GM18505 (cell line): ENCODE measurements around the gene SPINT1.

ENCODE experiments used
- ATAC-seq: cut with Tn5 transposase; IDR thresholded peaks from one replicate; pipeline ENCODE4 v1.9.1; 2021; ENCODE audit not compliant: unreplicated experiment
- POLR2A ChIP-seq: IDR thresholded peaks from 4 replicates; pipeline ENCODE4 v1.6.1; 2011; ENCODE audit warnings: borderline replicate concordance; ENCODE audit not compliant: insufficient read depth, insufficient read length; ENCODE audit errors: extremely low read depth

The SPINT1 gene

GRCh38 chr15:40843885-40844695, at the start of gene SPINT1:
Gene SPINT1, plus strand, starts transcription at chr15:40844048. Its CDS starts 507 bp downstream, at chr15:40844555.
- ATAC-seq: no peak
- peak; percentile 16 for TF ChIP-seq POLR2A

GRCh38 chr15:40796041-40796440, 47.8 kb upstream of the SPINT1 start:
- TF ChIP-seq POLR2A: no peak
- ATAC-seq: no peak

- no peak for ATAC-seq
- TF ChIP-seq POLR2A: no peak
These were observed 47.3 kb upstream of the SPINT1 start for GRCh38 chr15:40796512-40796911.

- ATAC-seq: no peak
- TF ChIP-seq POLR2A: no peak
These were observed 44.3 kb upstream of the SPINT1 start for GRCh38 chr15:40799523-40799922.

GRCh38 chr15:40803076-40803475, 40.8 kb upstream of the SPINT1 start:
- no peak for TF ChIP-seq POLR2A
- no peak for ATAC-seq

- ATAC-seq: no peak
- TF ChIP-seq POLR2A: no peak
These were observed 40.2 kb upstream of the SPINT1 start for GRCh38 chr15:40803688-40804087.

- no peak for TF ChIP-seq POLR2A
- ATAC-seq: no peak
These were observed 37.2 kb upstream of the SPINT1 start for GRCh38 chr15:40806672-40807027.

GRCh38 chr15:40807028-40807887, 36.6 kb upstream of the SPINT1 start, which contains the start of the genes DNAJC17 and ZFYVE19:
Gene DNAJC17, minus strand, starts transcription at chr15:40807473. Its CDS starts 27 bp downstream, at chr15:40807446.
Gene ZFYVE19, plus strand, starts transcription at chr15:40807089. Its CDS starts 501 bp downstream, at chr15:40807590.
- peak; percentile 90 for ATAC-seq
- TF ChIP-seq POLR2A: peak; percentile 92

GRCh38 chr15:40807888-40808461, 35.9 kb upstream of the SPINT1 start:
- no peak for TF ChIP-seq POLR2A
- no peak for ATAC-seq

GRCh38 chr15:40808861-40809450, 34.9 kb upstream of the SPINT1 start:
- no peak for ATAC-seq

GRCh38 chr15:40812721-40813425, 31.0 kb upstream of the SPINT1 start:
- TF ChIP-seq POLR2A: no peak

More at GRCh38 chr15:40808861-40809450, 34.9 kb upstream of the SPINT1 start:
- TF ChIP-seq POLR2A: no peak

GRCh38 chr15:40815042-40815698, 28.7 kb upstream of the SPINT1 start:
- no peak for ATAC-seq

More at GRCh38 chr15:40812721-40813425, 31.0 kb upstream of the SPINT1 start:
- ATAC-seq: no peak

More at GRCh38 chr15:40815042-40815698, 28.7 kb upstream of the SPINT1 start:
- TF ChIP-seq POLR2A: no peak
